Activated CD8-positive, alpha-beta memory T cell treated with anti-CD3 and anti-CD28 coated beads for 48 hours (primary cell): ENCODE results near the gene CHST14.

Experiments
- DNase-seq, 3 experiments: peaks; one replicate each; pipeline ENCODE4 v3.0.0-alpha.2; 2020; ENCODE audit warnings: low read depth in 2 of 3, low spot score in 2 of 3

CHST14 gene

GRCh38 chr15:40461958-40462357 lies 8.8 kb upstream of the CHST14 start:
- no peak for DNase-seq

- no peak for DNase-seq
Observed at GRCh38 chr15:40463279-40463678, 7.5 kb upstream of the CHST14 start.

DNA sequence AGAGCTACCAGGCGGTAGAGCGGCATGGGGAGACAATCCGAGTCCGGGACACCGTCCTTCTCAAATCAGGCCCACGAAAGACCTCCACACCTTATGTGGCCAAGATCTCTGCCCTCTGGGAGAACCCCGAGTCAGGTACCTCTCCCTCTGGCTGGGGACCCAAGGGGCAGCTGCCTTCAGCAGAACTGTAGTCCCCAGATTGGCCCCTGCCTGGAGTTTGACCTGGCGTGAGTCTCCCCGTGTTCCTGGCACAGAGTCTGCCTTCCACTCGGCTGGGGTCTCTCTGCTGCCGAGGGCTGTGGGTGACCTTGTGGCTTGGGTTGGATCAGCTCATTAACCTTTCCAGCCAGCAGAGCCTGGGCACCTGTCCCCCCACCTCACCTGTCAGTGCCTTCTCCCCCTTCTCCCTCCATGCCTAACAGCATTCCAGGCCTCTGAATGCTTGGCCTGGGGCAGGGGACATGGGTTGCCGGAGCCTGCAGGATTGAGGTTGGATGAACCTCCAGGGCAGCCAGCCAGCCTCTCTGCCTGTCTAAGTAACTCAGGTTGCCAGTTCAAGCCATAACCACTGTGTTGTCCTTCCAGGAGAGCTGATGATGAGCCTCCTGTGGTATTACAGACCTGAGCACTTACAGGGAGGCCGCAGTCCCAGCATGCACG lies 6.8 kb upstream of the CHST14 start:
- DNase-seq, result no peak

GRCh38 chr15:40464595-40465185 lies 6.1 kb upstream of the CHST14 start:
- no peak for DNase-seq

DNA sequence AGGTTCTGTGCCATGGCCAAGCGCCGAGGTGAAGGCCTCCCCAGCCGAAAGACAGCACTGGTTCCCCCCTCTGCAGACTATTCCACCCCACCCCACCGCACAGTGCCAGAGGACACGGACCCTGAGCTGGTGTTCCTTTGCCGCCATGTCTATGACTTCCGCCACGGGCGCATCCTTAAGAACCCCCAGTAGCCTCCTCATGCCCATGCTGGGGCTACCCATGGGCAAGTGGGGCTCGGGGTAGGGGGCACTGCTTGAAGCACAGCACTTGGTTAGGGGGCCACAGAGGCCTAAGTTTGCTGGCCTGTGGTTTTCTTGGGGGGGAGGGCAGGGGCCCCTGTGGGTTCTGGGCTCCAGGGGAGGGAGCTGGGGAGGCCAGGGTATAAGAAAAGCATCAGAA lies 4.8 kb upstream of the CHST14 start:
- no peak for DNase-seq

DNA sequence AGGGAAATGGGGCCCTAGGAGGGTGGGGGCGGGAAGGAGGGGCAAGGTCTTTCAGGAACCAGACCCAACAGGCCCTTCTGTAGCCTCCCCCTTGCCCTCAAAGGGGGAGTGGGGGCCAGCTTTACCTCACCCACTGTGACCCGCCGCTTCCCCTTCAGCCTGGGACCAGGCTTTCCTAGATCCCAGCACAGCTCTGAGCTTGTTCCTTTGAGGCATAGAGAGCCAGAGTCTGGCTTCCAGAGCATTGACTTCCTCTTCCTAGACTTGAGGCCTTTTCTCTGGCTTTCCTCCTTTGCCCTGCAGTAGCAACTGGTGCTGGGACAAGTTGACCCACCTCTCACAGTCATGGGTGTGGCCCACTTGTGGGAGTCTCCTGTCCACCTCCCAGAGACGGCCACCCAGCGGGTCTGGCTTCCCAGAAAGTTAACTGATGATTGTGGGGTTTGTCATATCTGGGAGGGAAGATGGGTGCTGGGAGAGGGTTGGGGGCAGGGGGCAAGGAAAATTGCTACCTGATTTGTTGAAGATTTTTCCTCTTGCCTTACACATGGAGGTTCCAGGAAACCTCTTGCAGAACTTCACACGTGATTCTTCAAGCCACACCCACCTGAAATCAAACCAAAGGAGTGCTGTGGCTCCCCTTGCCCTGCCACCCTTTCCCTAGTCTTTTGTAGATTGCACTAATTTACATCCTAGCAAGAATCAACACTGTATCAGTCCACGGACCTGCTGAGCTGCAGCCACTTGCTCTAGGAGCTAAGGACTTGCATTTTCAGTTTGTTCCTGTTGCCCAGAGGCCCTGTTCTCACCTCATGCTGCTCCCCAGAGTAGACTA lies 4.1 kb upstream of the CHST14 start:
- no peak for DNase-seq

GRCh38 chr15:40467261-40467615 lies 3.5 kb upstream of the CHST14 start:
- no peak for DNase-seq

DNA sequence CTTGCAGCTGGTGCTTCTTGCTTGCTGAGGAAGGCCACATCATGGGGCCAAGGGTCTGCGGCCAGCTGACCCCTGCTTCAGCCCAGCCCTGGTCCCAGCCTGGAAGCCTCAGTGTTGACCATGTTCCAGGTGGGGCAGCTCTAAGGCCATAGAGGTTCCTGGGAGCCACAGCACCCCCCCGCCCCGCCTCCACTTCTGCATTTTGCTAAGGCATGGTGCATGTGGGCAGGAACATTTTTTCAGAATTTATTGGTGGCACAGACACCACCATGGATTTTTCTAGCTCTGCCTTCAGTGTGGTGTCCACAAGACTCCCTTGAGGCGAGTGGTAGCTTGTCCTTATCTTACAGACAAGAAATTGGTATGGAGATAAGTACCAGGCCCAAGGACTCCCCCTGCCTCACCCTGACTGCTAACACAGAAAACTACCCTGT lies 1.9 kb upstream of the CHST14 start:
- no peak for DNase-seq

- DNase-seq, result no peak
Observed at GRCh38 chr15:40469776-40470390, 901 bp upstream of the CHST14 start.

GRCh38 chr15:40471105-40471807 lies 472 bp downstream of the CHST14 start:
- DNase-seq, result no peak

DNA sequence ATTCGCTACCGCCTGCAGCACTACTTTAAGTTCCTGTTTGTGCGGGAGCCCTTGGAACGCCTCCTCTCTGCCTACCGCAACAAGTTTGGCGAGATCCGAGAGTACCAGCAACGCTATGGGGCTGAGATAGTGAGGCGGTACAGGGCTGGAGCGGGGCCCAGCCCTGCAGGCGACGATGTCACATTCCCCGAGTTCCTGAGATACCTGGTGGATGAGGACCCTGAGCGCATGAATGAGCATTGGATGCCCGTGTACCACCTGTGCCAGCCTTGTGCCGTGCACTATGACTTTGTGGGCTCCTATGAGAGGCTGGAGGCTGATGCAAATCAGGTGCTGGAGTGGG lies 995 bp downstream of the CHST14 start:
- no peak for DNase-seq

DNA sequence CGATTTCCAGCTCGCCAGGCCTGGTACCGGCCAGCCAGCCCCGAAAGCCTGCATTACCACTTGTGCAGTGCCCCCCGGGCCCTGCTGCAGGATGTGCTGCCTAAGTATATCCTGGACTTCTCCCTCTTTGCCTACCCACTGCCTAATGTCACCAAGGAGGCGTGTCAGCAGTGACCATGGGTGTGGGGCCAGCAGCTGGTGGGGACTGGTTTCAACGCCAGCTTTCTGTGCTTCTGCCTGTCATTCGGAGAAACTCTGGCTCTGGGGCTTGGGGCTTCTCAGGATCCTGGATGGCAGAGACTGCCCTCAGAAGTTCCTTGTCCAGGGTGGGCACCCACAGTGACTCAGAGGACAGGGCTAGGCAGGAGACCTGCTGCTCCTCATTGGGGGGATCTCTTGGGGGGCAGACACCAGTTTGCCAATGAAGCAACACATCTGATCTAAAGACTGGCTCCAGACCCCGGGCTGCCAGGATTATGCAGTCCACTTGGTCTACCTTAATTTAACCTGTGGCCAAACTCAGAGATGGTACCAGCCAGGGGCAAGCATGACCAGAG lies 1.5 kb downstream of the CHST14 start:
- DNase-seq, result no peak

DNA sequence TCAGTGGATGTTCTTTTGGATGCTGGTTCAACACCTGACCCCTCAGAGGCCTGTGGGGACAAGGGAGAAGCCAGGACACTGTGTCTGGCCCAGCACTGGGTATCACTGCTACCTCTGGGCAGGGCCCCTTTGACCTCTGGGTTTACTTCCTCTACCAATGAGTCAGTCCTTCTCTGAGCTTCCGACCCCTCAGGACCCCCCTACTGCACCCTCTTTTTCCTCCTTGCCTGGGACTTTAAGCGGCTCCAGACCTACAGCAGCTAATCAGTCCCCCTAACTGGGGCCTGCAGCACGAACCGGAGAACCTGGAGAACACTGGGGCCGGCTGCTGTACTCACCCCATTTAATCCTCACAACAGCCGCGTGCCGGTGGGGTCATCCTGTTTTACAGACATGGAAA lies 3.8 kb downstream of the CHST14 start:
- no peak for DNase-seq

GRCh38 chr15:40477642-40478327 lies 7.0 kb downstream of the CHST14 start:
- DNase-seq, result no peak

- DNase-seq, result no peak
Observed at GRCh38 chr15:40479024-40479423, 8.2 kb downstream of the CHST14 start.

GRCh38 chr15:40481341-40482074 lies 10.7 kb downstream of the CHST14 start:
- no peak for DNase-seq

- no peak for DNase-seq
Observed at GRCh38 chr15:40483919-40484318, 13.1 kb downstream of the CHST14 start.

GRCh38 chr15:40486066-40486770 lies 15.4 kb downstream of the CHST14 start:
- no peak for DNase-seq
